Skeletal muscle tissue (tissue), 4 donors: ENCODE data around the gene CDH23. TPM values are rescaled to one million over a fixed set of nuclear protein-coding genes. Genes with fewer than 3 reads are reported as not detected.

Experiments used
- H3K27ac ChIP-seq: one replicate; pipeline ENCODE4 v1.7.0; 2013; ENCODE audit warnings: mild to moderate bottlenecking, low read depth, low read length, inconsistent platforms
- H3K27me3 ChIP-seq, 3 donors: one replicate each; pipeline ENCODE4 v1.7.0; 2013; ENCODE audit warnings: low read length in 3 of 3; ENCODE audit not compliant: control insufficient read depth in 3 of 3, insufficient read depth in 3 of 3
- H3K36me3 ChIP-seq, 3 donors: one replicate each; pipeline ENCODE4 v1.7.0; 2013; ENCODE audit warnings: low read length in 3 of 3; ENCODE audit not compliant: control insufficient read depth in 3 of 3, insufficient read depth in 3 of 3
- H3K4me1 ChIP-seq, 3 donors: one replicate each; pipeline ENCODE4 v1.7.0; 2013; ENCODE audit warnings: low read length in 3 of 3, mild to moderate bottlenecking in 3 of 3; ENCODE audit not compliant: control insufficient read depth in 3 of 3, insufficient read depth in 3 of 3
- H3K4me3 ChIP-seq, 3 donors: one replicate each; pipeline ENCODE4 v1.7.0; 2013; ENCODE audit warnings: low read length in 3 of 3
- H3K9ac ChIP-seq, 3 donors: one replicate each; pipeline ENCODE4 v1.7.0; 2013; ENCODE audit warnings: low read length in 3 of 3, mild to moderate bottlenecking in 3 of 3, moderate library complexity in 2 of 3, low read depth in 1 of 3
- H3K9me3 ChIP-seq, 3 donors: one replicate each; pipeline ENCODE4 v1.7.0; 2013; ENCODE audit warnings: low read length in 3 of 3; ENCODE audit not compliant: control insufficient read depth in 3 of 3
- total RNA-seq: library from RNA; depleted of rRNA; stranded (reverse); fragments of >200 nt; gene quantifications from one replicate; pipeline ENCODE4 v1.2.3, GENCODE V29; 2014
- donor health status: Osteomylitis.

The CDH23 gene
- total RNA-seq, 1 donor from 2014 or later = 3.7 TPM

DNA sequence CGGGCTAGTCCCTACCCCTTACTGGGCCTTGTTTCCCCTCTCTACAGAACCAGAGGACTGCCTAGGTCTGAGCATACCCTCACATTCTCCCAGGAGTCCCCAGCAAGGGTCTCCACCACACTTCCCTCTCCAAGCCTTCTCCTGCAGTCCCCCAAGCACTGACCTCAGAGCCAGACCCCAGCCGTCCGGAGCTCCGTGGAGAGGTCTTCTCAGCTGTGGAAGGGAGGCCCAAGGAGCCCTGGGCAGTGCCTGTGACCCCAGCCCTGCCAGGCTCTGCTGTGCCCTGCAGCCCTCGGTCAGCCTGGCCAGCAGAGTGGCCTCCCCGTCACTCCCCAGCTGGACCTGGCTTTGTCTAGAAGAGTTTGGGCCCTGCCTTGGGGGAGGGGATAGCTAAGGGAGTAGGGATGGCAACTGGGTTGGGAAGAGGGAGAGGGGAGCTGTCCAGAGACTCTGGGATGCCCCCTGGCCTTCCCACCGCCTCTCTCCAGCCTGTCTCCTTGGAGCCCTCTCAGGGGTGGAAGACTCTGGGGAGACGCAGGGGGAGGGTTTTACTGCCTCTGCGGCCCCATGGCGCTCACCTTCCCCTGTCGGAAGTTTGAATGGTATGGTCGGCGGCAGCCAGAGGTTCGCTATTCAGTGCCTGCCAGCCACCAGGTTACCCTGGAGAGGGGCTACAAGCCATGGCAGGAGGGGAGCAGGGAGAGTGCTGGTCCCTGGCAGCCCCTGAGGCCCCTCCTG lies 322.9 kb downstream of the CDH23 start, which contains the start of gene C10orf105:
C10orf105 (minus strand) TSS at position 315 of the 738 bp plus-strand sequence. CDS start 3,441 bp downstream, outside the sequence.
- Histone ChIP-seq H3K9me3 (no peaks in the 10 kb centered on the region), H3K27ac (no peak within 1 kb of the TSS), H3K4me1 (peaks cover 14 to 21% (median 20%) of the 10 kb centered on the region in 3 donors), H3K27me3 (no peaks in the 10 kb centered on the region), H3K36me3 (no peaks in the 10 kb centered on the region), H3K4me3 (no peak within 1 kb of the TSS), H3K9ac (peak within 1 kb of the TSS in 2 of 3 donors; percentile 20 to 33)

GRCh38 chr10:71720288-71720687 lies 323.6 kb downstream of the CDH23 start:
- Histone ChIP-seq H3K9ac (no peak overlapping the region), H3K9me3 (no peaks in the 10 kb centered on the region), H3K4me3 (no peak overlapping the region), H3K27ac (no peak overlapping the region), H3K4me1 (peaks cover 7 to 14% (median 13%) of the 10 kb centered on the region in 3 donors), H3K36me3 (no peaks in the 10 kb centered on the region), H3K27me3 (no peaks in the 10 kb centered on the region)

- no peaks in the 10 kb centered on the region for H3K36me3 ChIP-seq
- no peaks in the 10 kb centered on the region for H3K27me3 ChIP-seq
- no peaks in the 10 kb centered on the region for H3K9me3 ChIP-seq
- no peak overlapping the region for H3K27ac ChIP-seq
- H3K4me1 ChIP-seq = peaks cover 5 to 13% (median 11%) of the 10 kb centered on the region in 3 donors
- H3K9ac ChIP-seq = no peak overlapping the region
- no peak overlapping the region for H3K4me3 ChIP-seq
These were observed 324.6 kb downstream of the CDH23 start for GRCh38 chr10:71721313-71721712.

GRCh38 chr10:71722849-71723248 lies 326.1 kb downstream of the CDH23 start:
- Histone ChIP-seq H3K4me1 (peaks cover 20 to 25% (median 24%) of the 10 kb centered on the region in 3 donors), H3K9ac (no peak overlapping the region), H3K27ac (no peak overlapping the region), H3K36me3 (no peaks in the 10 kb centered on the region), H3K4me3 (no peak overlapping the region), H3K27me3 (no peaks in the 10 kb centered on the region), H3K9me3 (no peaks in the 10 kb centered on the region)

DNA sequence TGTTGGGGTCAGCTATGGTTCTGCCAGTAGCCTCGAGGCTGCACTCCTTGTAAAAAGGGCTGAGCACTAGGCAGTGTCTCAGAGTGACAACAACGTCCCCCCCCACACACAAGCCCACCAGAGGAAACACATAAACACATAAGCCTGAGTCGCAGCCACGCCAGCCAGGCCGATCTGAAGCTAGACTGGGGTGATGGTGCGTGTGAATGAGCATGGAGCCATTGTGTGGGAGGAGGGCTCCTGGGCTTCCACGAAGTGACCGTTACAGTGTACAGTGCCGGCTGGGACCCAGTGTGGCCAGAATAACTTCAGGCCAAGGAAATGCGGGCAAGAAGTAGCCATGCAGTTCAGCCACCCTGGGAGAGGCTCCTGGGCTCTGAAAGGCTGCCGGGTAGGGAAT lies 326.6 kb downstream of the CDH23 start:
- Histone ChIP-seq H3K27me3 (no peaks in the 10 kb centered on the region), H3K4me3 (no peak overlapping the region), H3K4me1 (peaks cover 24 to 29% (median 28%) of the 10 kb centered on the region in 3 donors), H3K36me3 (no peaks in the 10 kb centered on the region), H3K9me3 (no peaks in the 10 kb centered on the region), H3K9ac (no peak overlapping the region), H3K27ac (no peak overlapping the region)

DNA sequence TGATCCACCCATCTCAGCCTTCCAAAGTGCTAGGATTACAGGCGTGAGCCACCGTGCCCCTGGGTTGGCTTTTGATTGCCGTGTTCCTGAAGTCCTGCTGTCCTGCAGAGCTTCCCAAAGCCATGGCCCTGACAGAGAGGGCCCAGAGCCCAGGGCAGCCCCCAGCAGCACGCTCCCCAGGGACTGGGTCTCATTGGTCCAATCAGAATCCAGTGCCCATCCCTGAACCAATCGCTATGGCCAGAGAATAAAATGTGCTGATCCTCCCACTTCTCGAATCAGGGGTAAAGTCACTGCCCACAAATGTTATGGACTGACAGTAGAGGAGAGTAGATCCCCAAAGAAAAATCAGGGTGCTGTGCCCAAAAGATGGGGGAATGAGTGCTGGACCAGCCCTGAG lies 327.8 kb downstream of the CDH23 start:
- Histone ChIP-seq H3K36me3 (no peaks in the 10 kb centered on the region), H3K4me1 (peaks cover 28 to 34% (median 33%) of the 10 kb centered on the region in 3 donors), H3K9ac (no peak overlapping the region), H3K27me3 (no peaks in the 10 kb centered on the region), H3K4me3 (no peak overlapping the region), H3K27ac (no peak overlapping the region), H3K9me3 (no peaks in the 10 kb centered on the region)

- H3K27ac ChIP-seq = no peak overlapping the region
- peaks cover 28 to 34% (median 33%) of the 10 kb centered on the region in 3 donors for H3K4me1 ChIP-seq
These were observed 328.5 kb downstream of the CDH23 start for GRCh38 chr10:71725249-71725648.

DNA sequence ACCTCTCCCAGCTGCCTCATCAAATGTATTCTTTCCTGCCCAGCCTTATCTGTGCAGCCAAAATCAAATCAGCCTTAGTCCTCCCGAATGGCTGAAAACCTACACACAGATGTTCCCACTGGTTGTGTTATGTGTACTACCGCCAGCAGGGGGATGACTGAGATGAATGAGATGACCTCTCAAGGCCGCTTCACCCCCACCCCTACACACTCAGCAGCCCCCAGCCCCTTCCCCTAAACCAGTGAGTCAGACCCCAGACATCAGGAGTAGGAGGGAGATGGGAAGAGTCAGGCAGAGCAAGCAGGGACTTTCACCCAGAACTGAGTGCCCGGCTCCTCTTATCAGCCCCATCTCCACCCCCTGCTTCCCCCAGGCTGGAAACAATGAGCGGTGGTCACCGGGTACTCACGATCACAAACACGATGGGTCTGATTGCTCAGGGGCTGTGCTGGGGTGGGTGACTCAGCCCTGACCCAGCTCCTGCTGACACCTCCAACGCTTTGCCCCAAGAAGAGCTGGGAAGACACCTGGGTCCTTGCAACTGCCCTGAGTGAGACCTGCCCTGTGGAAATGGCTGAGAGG lies 329.4 kb downstream of the CDH23 start:
- Histone ChIP-seq H3K4me3 (no peak overlapping the region), H3K27ac (no peak overlapping the region), H3K9me3 (no peaks in the 10 kb centered on the region), H3K4me1 (peaks cover 28 to 34% (median 33%) of the 10 kb centered on the region in 3 donors), H3K36me3 (no peaks in the 10 kb centered on the region), H3K9ac (no peak overlapping the region), H3K27me3 (no peaks in the 10 kb centered on the region)

More at GRCh38 chr10:71725249-71725648, 328.5 kb downstream of the CDH23 start:
- Histone ChIP-seq H3K36me3 (no peaks in the 10 kb centered on the region), H3K9me3 (no peaks in the 10 kb centered on the region), H3K4me3 (no peak overlapping the region), H3K9ac (no peak overlapping the region), H3K27me3 (no peaks in the 10 kb centered on the region)

- Histone ChIP-seq H3K9me3 (no peaks in the 10 kb centered on the region), H3K9ac (peak overlapping the region in 1 of 3 donors; percentile 25), H3K4me3 (no peak overlapping the region), H3K4me1 (peaks cover 28 to 34% (median 33%) of the 10 kb centered on the region in 3 donors), H3K27me3 (no peaks in the 10 kb centered on the region), H3K36me3 (no peaks in the 10 kb centered on the region), H3K27ac (no peak overlapping the region)
These were observed 329.9 kb downstream of the CDH23 start for GRCh38 chr10:71726580-71727104.
